Right cardiac atrium (tissue), 5 donors: ENCODE data around the gene FMN2. TPM values are rescaled to one million over a fixed set of nuclear protein-coding genes. Genes with fewer than 3 reads are reported as not detected.

Experiments
- ATAC-seq, 2 donors: fragments of 200-7000 bp; cut with Tn5 transposase; one replicate each; pipeline versions ENCODE4 v1.8.0 to v1.9.1; 2020; ENCODE audit warnings: moderate library complexity in 2 of 2, mild to moderate bottlenecking in 1 of 2
- DNase-seq, 3 donors: peaks; one replicate each; pipeline ENCODE4 v3.0.0-alpha.2; 2020
- H3K27ac ChIP-seq: one replicate; pipeline ENCODE4 v1.5.1; 2013; ENCODE audit warnings: mild to moderate bottlenecking, low read length, control low read depth, moderate library complexity
- H3K27me3 ChIP-seq: one replicate; pipeline ENCODE4 v1.6.1; 2013; ENCODE audit not compliant: control insufficient read depth, insufficient read depth
- H3K4me1 ChIP-seq: one replicate; pipeline ENCODE4 v1.6.1; 2013; ENCODE audit warnings: low read length; ENCODE audit not compliant: control insufficient read depth, insufficient read depth
- H3K4me3 ChIP-seq: one replicate; pipeline ENCODE4 v1.5.1; 2013; ENCODE audit warnings: low read length, control low read depth
- H3K9me3 ChIP-seq: one replicate; pipeline ENCODE4 v1.6.1; 2013; ENCODE audit warnings: low read length; ENCODE audit not compliant: control insufficient read depth
- WGBS: extraction: QIAGEN DNeasy Blood & Tissue Kit; methylation state at CpG from one replicate; pipeline ENCODE4 v1.1.7; 2013; 5-methylcytosine and 5-hydroxymethylcytosine counted together
- intact Hi-C, 4 donors: fragments of 100-400 bp; cut with DNase I; formaldehyde crosslinking; loops; one replicate each; pipeline versions ENCODE4 v1.11.0 to v1.14.0; 2022 to 2023
- polyA plus RNA-seq: library from polyadenylated mRNA; stranded (reverse); fragments of 200-250 nt; gene quantifications from one replicate; pipeline ENCODE4 v1.2.3, GENCODE V29; 2013
- total RNA-seq, 4 donors: library from RNA; stranded (reverse); fragmentation: NEBNext Ultra II Directional; extraction: Animal tissue kit (Norgen Biotek cat#: 25700); gene quantifications; one replicate each; pipeline ENCODE4 v1.2.1, GENCODE V29; 2021
- donor health status: healthy with polysubstance abuse.
- donor health status: DM: no; HTN: yes; CAD: no.
- donor health status: DM: no; HTN: no; CAD: no.
- donor health status: DM: no; HTN: yes; CAD: no; lungs with severe emphysema.
- donor health status: DM: yes; HTN: yes; CAD: no.

Gene FMN2
- total and polyA plus RNA-seq, 5 donors: 0.09 to 0.21 (median 0.16) TPM; not detected in 2

GRCh38 chr1:240344918-240345317 lies 253.2 kb downstream of the FMN2 start:
- intact Hi-C loops: no loop called here
- Histone ChIP-seq H3K4me1 (no peaks in the 10 kb centered on the region), H3K27ac (no peak overlapping the region), H3K27me3 (no peaks in the 10 kb centered on the region), H3K4me3 (no peak overlapping the region), H3K9me3 (no peaks in the 10 kb centered on the region)
- DNase-seq: no peak
- ATAC-seq: no peak

GRCh38 chr1:240349695-240350094 lies 258.0 kb downstream of the FMN2 start:
- intact Hi-C loops: no loop called here

GRCh38 chr1:240350910-240351331 lies 259.2 kb downstream of the FMN2 start:
- intact Hi-C loops: no loop called here
- Histone ChIP-seq H3K27me3 (no peaks in the 10 kb centered on the region), H3K4me1 (no peaks in the 10 kb centered on the region), H3K27ac (no peak overlapping the region), H3K4me3 (no peak overlapping the region), H3K9me3 (no peaks in the 10 kb centered on the region)
- ATAC-seq (no peak), DNase-seq (no peak)
- 62% methylated on average over 1 of the region's 1 CpG for WGBS

More at GRCh38 chr1:240349695-240350094, 258.0 kb downstream of the FMN2 start:
- no peaks in the 10 kb centered on the region for H3K9me3 ChIP-seq
- H3K27me3 ChIP-seq: no peaks in the 10 kb centered on the region
- no peak for DNase-seq
- no peak overlapping the region for H3K4me3 ChIP-seq
- 65% methylated on average over 2 of the region's 2 CpGs for WGBS
- no peak overlapping the region for H3K27ac ChIP-seq
- no peak for ATAC-seq
- H3K4me1 ChIP-seq: no peaks in the 10 kb centered on the region

- no peak overlapping the region for H3K4me3 ChIP-seq
- H3K27me3 ChIP-seq: no peaks in the 10 kb centered on the region
- DNase-seq (no peak), ATAC-seq (no peak)
- intact Hi-C loops: no loop called here
- no peaks in the 10 kb centered on the region for H3K9me3 ChIP-seq
- WGBS: 82% methylated on average over 1 of the region's 1 CpG
- H3K4me1 ChIP-seq: no peaks in the 10 kb centered on the region
- H3K27ac ChIP-seq: no peak overlapping the region
Observed at GRCh38 chr1:240351690-240352089, 260.0 kb downstream of the FMN2 start.

GRCh38 chr1:240352769-240353168 lies 261.1 kb downstream of the FMN2 start:
- 37% methylated on average over 5 of the region's 5 CpGs for WGBS
- intact Hi-C loops: no loop called here
- no peak for DNase-seq
- H3K4me1 ChIP-seq: no peaks in the 10 kb centered on the region
- H3K27ac ChIP-seq: no peak overlapping the region
- H3K27me3 ChIP-seq: no peaks in the 10 kb centered on the region
- no peaks in the 10 kb centered on the region for H3K9me3 ChIP-seq
- no peak overlapping the region for H3K4me3 ChIP-seq
- ATAC-seq: no peak

- intact Hi-C loops: no loop called here
- Histone ChIP-seq H3K4me3 (no peak overlapping the region), H3K27me3 (no peaks in the 10 kb centered on the region), H3K9me3 (no peaks in the 10 kb centered on the region), H3K27ac (no peak overlapping the region), H3K4me1 (no peaks in the 10 kb centered on the region)
- WGBS: 81% methylated on average over 1 of the region's 1 CpG
- ATAC-seq (no peak), DNase-seq (no peak)
Observed at GRCh38 chr1:240356568-240356967, 264.9 kb downstream of the FMN2 start.

- 77% methylated on average over 5 of the region's 5 CpGs for WGBS
- Histone ChIP-seq H3K27me3 (no peaks in the 10 kb centered on the region), H3K9me3 (no peaks in the 10 kb centered on the region), H3K4me3 (no peak overlapping the region), H3K27ac (no peak overlapping the region), H3K4me1 (no peaks in the 10 kb centered on the region)
- DNase-seq (no peak), ATAC-seq (no peak)
- intact Hi-C loops: no loop called here
Observed at GRCh38 chr1:240362046-240362445, 270.4 kb downstream of the FMN2 start.

- Histone ChIP-seq H3K4me3 (no peak overlapping the region), H3K27ac (no peak overlapping the region), H3K4me1 (no peaks in the 10 kb centered on the region), H3K9me3 (no peaks in the 10 kb centered on the region), H3K27me3 (no peaks in the 10 kb centered on the region)
- intact Hi-C loops: no loop called here
- 93% methylated on average over 2 of the region's 2 CpGs for WGBS
- ATAC-seq (no peak), DNase-seq (no peak)
Observed at GRCh38 chr1:240362826-240363225, 271.1 kb downstream of the FMN2 start.

- DNase-seq: no peak
- Histone ChIP-seq H3K9me3 (no peaks in the 10 kb centered on the region), H3K4me1 (no peaks in the 10 kb centered on the region), H3K27me3 (no peaks in the 10 kb centered on the region), H3K27ac (no peak overlapping the region), H3K4me3 (no peak overlapping the region)
- no peak for ATAC-seq
- intact Hi-C loops: no loop called here
- 61% methylated on average over 5 of the region's 5 CpGs for WGBS
Observed at GRCh38 chr1:240363315-240363714, 271.6 kb downstream of the FMN2 start.

GRCh38 chr1:240363914-240364313 lies 272.2 kb downstream of the FMN2 start:
- no peaks in the 10 kb centered on the region for H3K9me3 ChIP-seq
- H3K4me1 ChIP-seq: no peaks in the 10 kb centered on the region
- ATAC-seq: no peak
- no peak for DNase-seq
- intact Hi-C loops: no loop called here
- H3K27me3 ChIP-seq: no peaks in the 10 kb centered on the region
- no peak overlapping the region for H3K4me3 ChIP-seq
- no peak overlapping the region for H3K27ac ChIP-seq
- 65% methylated on average over 3 of the region's 3 CpGs for WGBS

GRCh38 chr1:240366636-240367035 lies 275.0 kb downstream of the FMN2 start:
- ATAC-seq: no peak
- no peaks in the 10 kb centered on the region for H3K4me1 ChIP-seq
- no peak for DNase-seq
- H3K27me3 ChIP-seq: no peaks in the 10 kb centered on the region
- no peaks in the 10 kb centered on the region for H3K9me3 ChIP-seq
- no peak overlapping the region for H3K4me3 ChIP-seq
- H3K27ac ChIP-seq: no peak overlapping the region
- intact Hi-C loops: no loop called here
- WGBS: 83% methylated on average over 9 of the region's 9 CpGs

GRCh38 chr1:240385551-240385950 lies 293.9 kb downstream of the FMN2 start:
- no peaks in the 10 kb centered on the region for H3K4me1 ChIP-seq
- H3K9me3 ChIP-seq: no peaks in the 10 kb centered on the region
- no peak overlapping the region for H3K4me3 ChIP-seq
- whole genome bisulfite sequencing: 69% methylated on average over 5 of the region's 5 CpGs
- no peak overlapping the region for H3K27ac ChIP-seq
- no peak for ATAC-seq
- intact Hi-C loops: no loop called here
- DNase-seq: no peak
- H3K27me3 ChIP-seq: no peaks in the 10 kb centered on the region
